ENCODE data around the gene SLC7A1.

The SLC7A1 gene

GRCh38 chr13:29508130-29508875 is 87.2 kb downstream of the SLC7A1 start:
- DNase-seq = peak; percentile 12 to 69 (median 53)

- no peak for DNase-seq
Measured at GRCh38 chr13:29507356-29507755, 88.1 kb downstream of the SLC7A1 start.

GRCh38 chr13:29505950-29506349 is 89.5 kb downstream of the SLC7A1 start:
- DNase-seq = no peak

GRCh38 chr13:29505511-29505910 is 90.0 kb downstream of the SLC7A1 start:
- no peak for DNase-seq

GRCh38 chr13:29504691-29505090 is 90.8 kb downstream of the SLC7A1 start:
- no peak for DNase-seq

- DNase-seq = no peak
Measured at GRCh38 chr13:29503041-29503837, 92.2 kb downstream of the SLC7A1 start.

GRCh38 chr13:29502391-29503008 is 93.0 kb downstream of the SLC7A1 start:
- no peak for DNase-seq

GRCh38 chr13:29501674-29502073 is 93.8 kb downstream of the SLC7A1 start:
- no peak for DNase-seq

GRCh38 chr13:29500386-29500785 is 95.1 kb downstream of the SLC7A1 start:
- no peak for DNase-seq

- DNase-seq = no peak
Measured at GRCh38 chr13:29499506-29500165, 95.9 kb downstream of the SLC7A1 start.

GRCh38 chr13:29498426-29499040 is 97.0 kb downstream of the SLC7A1 start:
- DNase-seq = no peak

GRCh38 chr13:29497137-29497654 is 98.3 kb downstream of the SLC7A1 start:
- no peak for DNase-seq

GRCh38 chr13:29496241-29496712 is 99.2 kb downstream of the SLC7A1 start:
- DNase-seq = no peak

GRCh38 chr13:29494520-29494919 is 101.0 kb downstream of the SLC7A1 start:
- no peak for DNase-seq

- no peak for DNase-seq
Measured at GRCh38 chr13:29493796-29494195, 101.7 kb downstream of the SLC7A1 start.

- no peak for DNase-seq
Measured at GRCh38 chr13:29491248-29491647, 104.2 kb downstream of the SLC7A1 start.

- DNase-seq = no peak
Measured at GRCh38 chr13:29490561-29490885, 105.0 kb downstream of the SLC7A1 start.

- DNase-seq = no peak
Measured at GRCh38 chr13:29489650-29490560, 105.6 kb downstream of the SLC7A1 start.

GRCh38 chr13:29487466-29488454 is 107.7 kb downstream of the SLC7A1 start:
- DNase-seq = no peak

- DNase-seq = no peak
Measured at GRCh38 chr13:29486551-29486950, 108.9 kb downstream of the SLC7A1 start.
